GM20000 (cell line): ENCODE data around the gene MACROH2A2.

Source experiments
- DNase-seq: peaks from one replicate; pipeline ENCODE4 v3.0.0; 2012; ENCODE audit warnings: low spot score
- CTCF ChIP-seq: IDR thresholded peaks from 2 replicates; pipeline ENCODE4 v1.5.1; 2012; ENCODE audit warnings: mild to moderate bottlenecking, control low read depth; ENCODE audit errors: extremely low read depth, missing control alignments

Gene MACROH2A2

GRCh38 chr10:70124415-70124814 lies 71.8 kb downstream of the MACROH2A2 start:
- no peak for DNase-seq
- TF ChIP-seq CTCF, result no peak

- no peak for DNase-seq
- TF ChIP-seq CTCF, result no peak
These were observed 72.3 kb downstream of the MACROH2A2 start for GRCh38 chr10:70124918-70125317.

GRCh38 chr10:70125918-70126552 lies 73.4 kb downstream of the MACROH2A2 start:
- no peak for TF ChIP-seq CTCF
- DNase-seq, result no peak

- no peak for TF ChIP-seq CTCF
- DNase-seq, result no peak
These were observed 74.2 kb downstream of the MACROH2A2 start for GRCh38 chr10:70126700-70127395.

GRCh38 chr10:70130878-70131559 lies 78.4 kb downstream of the MACROH2A2 start:
- DNase-seq, result no peak
- no peak for TF ChIP-seq CTCF

- no peak for TF ChIP-seq CTCF
- no peak for DNase-seq
These were observed 78.9 kb downstream of the MACROH2A2 start for GRCh38 chr10:70131560-70131937.
